Epithelial cell of proximal tubule (primary cell): Measurements from ENCODE around the gene RELL2. TPM values are rescaled to one million over a fixed set of nuclear protein-coding genes. Genes with fewer than 3 reads are reported as not detected.

Source experiments
- DNase-seq: peaks from one replicate; pipeline ENCODE4 v3.0.0-alpha.2; 2011; ENCODE audit warnings: low read depth
- H3K4me3 ChIP-seq: 2 replicates; pipeline ENCODE4 v1.5.1; 2011; ENCODE audit warnings: low read depth, mild to moderate bottlenecking, low read length
- total RNA-seq: library from RNA; depleted of rRNA; stranded (reverse); fragments of >200 nt; gene quantifications from 2 replicates; pipeline ENCODE4 v1.2.3, GENCODE V29; 2015
- TF ChIP-seq, protein P1 (sequence below): conservative IDR thresholded peaks from 2 replicates; pipeline ENCODE4 v1.5.1; 2012; ENCODE audit warnings: low read depth, mild to moderate bottlenecking, low read length

RELL2 gene
- total RNA-seq, 1 donor from 2014 or later: 10.3 TPM

DNA sequence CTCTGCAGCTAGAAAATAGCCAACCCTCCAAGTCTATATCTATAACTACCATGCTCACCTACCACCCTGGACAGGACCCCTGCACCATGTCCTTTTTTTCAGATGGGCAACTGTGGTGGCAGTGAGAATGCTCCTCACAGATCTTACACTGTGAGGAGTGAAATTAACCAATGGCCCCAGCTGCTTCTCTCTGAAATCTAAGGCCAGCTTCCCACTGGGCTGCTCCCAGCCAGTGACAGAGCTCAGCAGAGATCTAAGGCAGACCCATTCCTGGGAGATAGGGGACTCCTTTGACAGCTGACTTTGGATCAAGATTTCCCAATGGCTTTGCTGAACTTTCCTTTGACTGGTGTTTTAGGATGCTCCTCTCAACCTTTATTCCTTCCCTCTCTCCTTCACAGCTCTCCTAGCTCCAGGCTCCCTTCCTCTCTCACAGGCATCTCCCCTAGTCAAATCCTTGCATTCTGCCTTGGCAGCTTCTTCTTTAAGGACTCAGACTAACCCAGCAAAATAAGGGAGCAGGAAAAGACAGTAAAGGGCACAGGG lies 46.9 kb downstream of the RELL2 start:
- no peak for DNase-seq
- H3K4me3 ChIP-seq: no peak overlapping the region
- TF ChIP-seq, protein P1, sequence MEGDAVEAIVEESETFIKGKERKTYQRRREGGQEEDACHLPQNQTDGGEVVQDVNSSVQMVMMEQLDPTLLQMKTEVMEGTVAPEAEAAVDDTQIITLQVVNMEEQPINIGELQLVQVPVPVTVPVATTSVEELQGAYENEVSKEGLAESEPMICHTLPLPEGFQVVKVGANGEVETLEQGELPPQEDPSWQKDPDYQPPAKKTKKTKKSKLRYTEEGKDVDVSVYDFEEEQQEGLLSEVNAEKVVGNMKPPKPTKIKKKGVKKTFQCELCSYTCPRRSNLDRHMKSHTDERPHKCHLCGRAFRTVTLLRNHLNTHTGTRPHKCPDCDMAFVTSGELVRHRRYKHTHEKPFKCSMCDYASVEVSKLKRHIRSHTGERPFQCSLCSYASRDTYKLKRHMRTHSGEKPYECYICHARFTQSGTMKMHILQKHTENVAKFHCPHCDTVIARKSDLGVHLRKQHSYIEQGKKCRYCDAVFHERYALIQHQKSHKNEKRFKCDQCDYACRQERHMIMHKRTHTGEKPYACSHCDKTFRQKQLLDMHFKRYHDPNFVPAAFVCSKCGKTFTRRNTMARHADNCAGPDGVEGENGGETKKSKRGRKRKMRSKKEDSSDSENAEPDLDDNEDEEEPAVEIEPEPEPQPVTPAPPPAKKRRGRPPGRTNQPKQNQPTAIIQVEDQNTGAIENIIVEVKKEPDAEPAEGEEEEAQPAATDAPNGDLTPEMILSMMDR: no peak

DNA sequence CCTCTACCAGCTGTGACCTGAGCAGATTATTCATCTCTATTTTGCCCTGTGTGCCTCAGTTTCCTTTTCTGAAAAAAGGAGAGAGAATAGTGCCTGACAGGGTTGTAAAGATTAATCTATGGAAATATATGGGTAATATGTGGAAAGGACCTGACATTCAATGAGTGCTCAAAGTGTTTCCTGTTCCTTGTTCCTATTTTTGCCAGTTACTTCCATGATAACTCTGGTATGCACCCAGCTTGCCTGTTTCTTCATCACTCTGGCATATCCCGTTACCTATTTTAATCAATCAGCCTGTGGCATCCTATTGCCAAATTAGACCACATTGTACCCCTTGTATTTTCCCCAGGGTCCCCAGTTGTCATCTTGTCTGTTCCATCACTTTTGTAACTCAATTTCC lies 48.8 kb downstream of the RELL2 start:
- no peak for DNase-seq
- TF ChIP-seq, protein P1: no peak

DNA sequence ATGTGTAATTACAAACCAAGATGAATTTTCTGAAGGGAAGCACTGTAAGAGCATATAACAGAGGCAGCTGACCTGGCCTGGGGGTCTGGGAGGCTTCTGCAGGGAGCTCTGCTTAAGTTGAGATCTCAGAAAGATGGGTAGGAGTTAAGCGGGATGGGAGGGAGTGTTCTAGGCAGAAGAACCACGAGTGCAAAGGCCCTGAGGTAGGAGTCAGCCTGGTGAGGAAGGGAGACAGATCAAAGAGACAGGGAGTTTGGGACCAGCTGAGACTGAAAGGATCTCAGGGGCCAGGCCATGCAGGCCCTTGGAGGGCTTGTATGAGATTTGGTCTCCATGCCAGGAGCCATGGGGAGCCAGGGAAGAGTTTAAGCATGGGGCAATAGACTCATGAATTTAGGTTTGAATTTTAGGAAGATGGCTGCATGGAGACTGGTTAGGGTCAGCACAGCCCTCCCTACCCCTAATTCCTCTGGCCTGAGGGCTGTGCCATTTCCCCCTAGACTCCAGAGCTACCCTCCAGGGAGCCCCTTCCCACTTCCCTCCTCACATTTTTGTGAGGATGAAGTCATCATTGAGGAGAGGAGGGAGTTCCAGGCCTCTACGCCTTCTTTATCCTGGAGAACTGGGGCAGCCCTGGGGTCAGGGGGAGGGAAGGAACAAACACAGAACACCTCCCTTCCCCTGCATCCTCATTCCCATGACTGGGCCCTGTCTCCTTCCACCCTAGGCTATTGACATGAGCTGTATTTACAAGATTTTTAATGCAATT lies 50.0 kb downstream of the RELL2 start:
- TF ChIP-seq, protein P1: no peak
- DNase-seq: no peak
- H3K4me3 ChIP-seq: no peak overlapping the region

More for the DNA sequence above, 48.8 kb downstream of the RELL2 start:
- no peak overlapping the region for H3K4me3 ChIP-seq

Other genes with a start within 250 kb of the RELL2 start
- gene PCDHGB4, start 249.3 kb upstream of the RELL2 start, total RNA-seq: 1.7 and 4.7 TPM in 2 replicates
- gene PCDHGA8, start 244.4 kb upstream of the RELL2 start, total RNA-seq: 0.14 and 1.0 TPM in 2 replicates
- 4.0 and 6.5 TPM in 2 replicates for gene PCDHGB5, start 239.1 kb upstream of the RELL2 start, total RNA-seq
- gene PCDHGA9, start 234.2 kb upstream of the RELL2 start, total RNA-seq: 1.1 and 1.9 TPM in 2 replicates
- gene PCDHGB6, start 229.0 kb upstream of the RELL2 start, total RNA-seq: 1.4 and 3.4 TPM in 2 replicates
- gene PCDHGA10, start 224.0 kb upstream of the RELL2 start, total RNA-seq: 0.58 and 1.9 TPM in 2 replicates
- gene PCDHGB7, start 219.3 kb upstream of the RELL2 start, total RNA-seq: 0.65 and 2.8 TPM in 2 replicates
- gene PCDHGA11, start 215.9 kb upstream of the RELL2 start, total RNA-seq: 2.6 and 2.7 TPM in 2 replicates
- 1.8 and 1.9 TPM in 2 replicates for gene PCDHGA12, start 206.5 kb upstream of the RELL2 start, total RNA-seq
- gene PCDHGC3, start 161.0 kb upstream of the RELL2 start, total RNA-seq: 9.8 and 23.2 TPM in 2 replicates
- gene PCDHGC4, start 152.0 kb upstream of the RELL2 start, total RNA-seq: 0.07 and 0.46 TPM in 2 replicates
- gene PCDHGC5, start 147.9 kb upstream of the RELL2 start, total RNA-seq: 0.06 TPM in 1 of 2 replicates, not detected in the other
- gene DIAPH1, start 18.0 kb upstream of the RELL2 start, total RNA-seq: 94.0 and 101 TPM in 2 replicates
- gene HDAC3, start 148 bp upstream of the RELL2 start, total RNA-seq: 55.2 and 64.8 TPM in 2 replicates
- gene FCHSD1, start 14.4 kb downstream of the RELL2 start, total RNA-seq: 15.7 and 43.1 TPM in 2 replicates
- gene ARAP3, start 45.2 kb downstream of the RELL2 start, total RNA-seq: 7.1 and 11.3 TPM in 2 replicates
- 9.6 and 17.4 TPM in 2 replicates for gene PCDH1, start 241.4 kb downstream of the RELL2 start, total RNA-seq